ENCODE results near the gene SEBOX. TPM values are rescaled to one million over a fixed set of nuclear protein-coding genes. Genes with fewer than 3 reads are reported as not detected.

The SEBOX gene
- total RNA-seq, 1 donor = not detected

GRCh38 chr17:28366605-28367004, 1.6 kb upstream of the SEBOX start:
- peaks cover 3% of the 10 kb centered on the region for H3K4me1 ChIP-seq (ENCODE audit: insufficient read depth, low read length)
- no peaks in the 10 kb centered on the region for H3K27me3 ChIP-seq (ENCODE audit: insufficient read depth, low read length)
- H3K4me3 ChIP-seq (ENCODE audit: low read length) = no peak overlapping the region
- H3K9me3 ChIP-seq (ENCODE audit: low read depth, low read length) = no peaks in the 10 kb centered on the region

GRCh38 chr17:28365487-28365886, 488 bp upstream of the SEBOX start:
- Histone ChIP-seq H3K27me3 (ENCODE audit: insufficient read depth, low read length) (no peaks in the 10 kb centered on the region), H3K4me3 (ENCODE audit: low read length) (no peak overlapping the region)

GRCh38 chr17:28363776-28364650, 986 bp downstream of the SEBOX start:
- Histone ChIP-seq H3K9me3 (ENCODE audit: low read depth, low read length) (no peaks in the 10 kb centered on the region), H3K4me1 (ENCODE audit: insufficient read depth, low read length) (no peaks in the 10 kb centered on the region), H3K4me3 (ENCODE audit: low read length) (no peak overlapping the region), H3K27me3 (ENCODE audit: insufficient read depth, low read length) (no peaks in the 10 kb centered on the region)

More at GRCh38 chr17:28365487-28365886, 488 bp upstream of the SEBOX start:
- no peaks in the 10 kb centered on the region for H3K9me3 ChIP-seq (ENCODE audit: low read depth, low read length)
- H3K4me1 ChIP-seq (ENCODE audit: insufficient read depth, low read length) = no peaks in the 10 kb centered on the region

- Histone ChIP-seq H3K4me3 (ENCODE audit: low read length) (no peak overlapping the region), H3K27me3 (ENCODE audit: insufficient read depth, low read length) (no peaks in the 10 kb centered on the region), H3K9me3 (ENCODE audit: low read depth, low read length) (no peaks in the 10 kb centered on the region), H3K4me1 (ENCODE audit: insufficient read depth, low read length) (peaks cover 6% of the 10 kb centered on the region)
Observed at GRCh38 chr17:28363186-28363585, 1.8 kb downstream of the SEBOX start.

GRCh38 chr17:28357901-28358197, 7.2 kb downstream of the SEBOX start:
- peaks cover 21% of the 10 kb centered on the region for H3K4me1 ChIP-seq (ENCODE audit: insufficient read depth, low read length)
- peak overlapping the region; percentile 86 for H3K4me3 ChIP-seq (ENCODE audit: low read length)
- no peaks in the 10 kb centered on the region for H3K9me3 ChIP-seq (ENCODE audit: low read depth, low read length)
- H3K27me3 ChIP-seq (ENCODE audit: insufficient read depth, low read length) = no peaks in the 10 kb centered on the region

GRCh38 chr17:28357061-28357900, 7.7 kb downstream of the SEBOX start, which contains the start of gene POLDIP2:
POLDIP2 (minus strand) TSS chr17:28357527; CDS start chr17:28357448, 79 bp downstream.
- Histone ChIP-seq H3K4me1 (ENCODE audit: insufficient read depth, low read length) (peaks cover 21% of the 10 kb centered on the region), H3K9me3 (ENCODE audit: low read depth, low read length) (no peaks in the 10 kb centered on the region), H3K4me3 (ENCODE audit: low read length) (peak within 1 kb of the TSS; percentile 86), H3K27me3 (ENCODE audit: insufficient read depth, low read length) (no peaks in the 10 kb centered on the region)

- Histone ChIP-seq H3K4me1 (ENCODE audit: insufficient read depth, low read length) (no peaks in the 10 kb centered on the region), H3K4me3 (ENCODE audit: low read length) (no peak overlapping the region), H3K27me3 (ENCODE audit: insufficient read depth, low read length) (no peaks in the 10 kb centered on the region), H3K9me3 (ENCODE audit: low read depth, low read length) (no peaks in the 10 kb centered on the region)
Observed at GRCh38 chr17:28350271-28350670, 14.7 kb downstream of the SEBOX start.

- Histone ChIP-seq H3K9me3 (ENCODE audit: low read depth, low read length) (no peaks in the 10 kb centered on the region), H3K27me3 (ENCODE audit: insufficient read depth, low read length) (no peaks in the 10 kb centered on the region), H3K4me1 (ENCODE audit: insufficient read depth, low read length) (no peaks in the 10 kb centered on the region), H3K4me3 (ENCODE audit: low read length) (no peak overlapping the region)
Observed at GRCh38 chr17:28348979-28349378, 16.0 kb downstream of the SEBOX start.

GRCh38 chr17:28347261-28347891, 17.6 kb downstream of the SEBOX start:
- H3K4me1 ChIP-seq (ENCODE audit: insufficient read depth, low read length) = no peaks in the 10 kb centered on the region
- H3K27me3 ChIP-seq (ENCODE audit: insufficient read depth, low read length) = no peaks in the 10 kb centered on the region
- H3K9me3 ChIP-seq (ENCODE audit: low read depth, low read length) = no peaks in the 10 kb centered on the region
- no peak overlapping the region for H3K4me3 ChIP-seq (ENCODE audit: low read length)

- H3K27me3 ChIP-seq (ENCODE audit: insufficient read depth, low read length) = no peaks in the 10 kb centered on the region
- H3K4me3 ChIP-seq (ENCODE audit: low read length) = no peak overlapping the region
- no peaks in the 10 kb centered on the region for H3K9me3 ChIP-seq (ENCODE audit: low read depth, low read length)
- no peaks in the 10 kb centered on the region for H3K4me1 ChIP-seq (ENCODE audit: insufficient read depth, low read length)
Observed at GRCh38 chr17:28346746-28347246, 18.2 kb downstream of the SEBOX start.

- Histone ChIP-seq H3K4me3 (ENCODE audit: low read length) (no peak overlapping the region), H3K9me3 (ENCODE audit: low read depth, low read length) (no peaks in the 10 kb centered on the region), H3K4me1 (ENCODE audit: insufficient read depth, low read length) (no peaks in the 10 kb centered on the region), H3K27me3 (ENCODE audit: insufficient read depth, low read length) (no peaks in the 10 kb centered on the region)
Observed at GRCh38 chr17:28346199-28346580, 18.8 kb downstream of the SEBOX start.

- no peak overlapping the region for H3K4me3 ChIP-seq (ENCODE audit: low read length)
- no peaks in the 10 kb centered on the region for H3K4me1 ChIP-seq (ENCODE audit: insufficient read depth, low read length)
- H3K27me3 ChIP-seq (ENCODE audit: insufficient read depth, low read length) = no peaks in the 10 kb centered on the region
- H3K9me3 ChIP-seq (ENCODE audit: low read depth, low read length) = no peaks in the 10 kb centered on the region
Observed at GRCh38 chr17:28345419-28346198, 19.4 kb downstream of the SEBOX start.

GRCh38 chr17:28344435-28344901, 20.5 kb downstream of the SEBOX start:
- H3K27me3 ChIP-seq (ENCODE audit: insufficient read depth, low read length) = no peaks in the 10 kb centered on the region
- no peaks in the 10 kb centered on the region for H3K4me1 ChIP-seq (ENCODE audit: insufficient read depth, low read length)
- no peaks in the 10 kb centered on the region for H3K9me3 ChIP-seq (ENCODE audit: low read depth, low read length)

GRCh38 chr17:28344011-28344410, 21.0 kb downstream of the SEBOX start:
- Histone ChIP-seq H3K9me3 (ENCODE audit: low read depth, low read length) (no peaks in the 10 kb centered on the region), H3K27me3 (ENCODE audit: insufficient read depth, low read length) (no peaks in the 10 kb centered on the region), H3K4me3 (ENCODE audit: low read length) (no peak overlapping the region), H3K4me1 (ENCODE audit: insufficient read depth, low read length) (no peaks in the 10 kb centered on the region)

More at GRCh38 chr17:28344435-28344901, 20.5 kb downstream of the SEBOX start:
- no peak overlapping the region for H3K4me3 ChIP-seq (ENCODE audit: low read length)
